Keratinocyte (primary cell): Measurements from ENCODE around the gene CAPSL. TPM values are rescaled to one million over a fixed set of nuclear protein-coding genes. Genes with fewer than 3 reads are reported as not detected.

Experiments
- DNase-seq: peaks from one replicate; pipeline ENCODE4 v3.0.0-alpha.2; 2011; ENCODE audit warnings: low read depth, missing footprints, low spot score
- FAIRE-seq: peaks from 2 replicates; lab custom pipeline; 2011; peaks lifted over from hg19 to GRCh38; lab: Jason Lieb, UNC
- H2AFZ ChIP-seq: 2 replicates; pipeline ENCODE4 v1.6.0; 2012; ENCODE audit warnings: low read length, control low read depth, inconsistent platforms; ENCODE audit not compliant: control insufficient read depth
- H3K27ac ChIP-seq: 2 replicates; pipeline ENCODE4 v1.5.1; 2011; ENCODE audit warnings: low read length; ENCODE audit not compliant: control insufficient read depth, insufficient read depth
- H3K27me3 ChIP-seq: 3 replicates; pipeline ENCODE4 v1.6.0; 2011; ENCODE audit warnings: low read length; ENCODE audit not compliant: control insufficient read depth, insufficient read depth; ENCODE audit errors: extremely low read depth
- H3K36me3 ChIP-seq, 2 experiments: 2 replicates in 1 of 2; 3 replicates in 1 of 2; pipeline ENCODE4 v1.5.1; 2011; ENCODE audit warnings: low read length in 2 of 2, mild to moderate bottlenecking in 1 of 2; ENCODE audit not compliant: control insufficient read depth in 2 of 2, insufficient read depth in 2 of 2; ENCODE audit errors: extremely low read depth in 1 of 2
- H3K4me1 ChIP-seq: 3 replicates; pipeline ENCODE4 v1.5.1; 2011; ENCODE audit warnings: low read length; ENCODE audit not compliant: control insufficient read depth, insufficient read depth; ENCODE audit errors: extremely low read depth
- H3K4me2 ChIP-seq: 3 replicates; pipeline ENCODE4 v1.6.0; 2011; ENCODE audit warnings: low read depth, low read length; ENCODE audit not compliant: control insufficient read depth, insufficient read depth; ENCODE audit errors: extremely low read depth
- H3K4me3 ChIP-seq, 3 experiments: fragments of 200-600 bp in 1 of 3; sonication (generic) in 1 of 3; 2 replicates in 2 of 3; 3 replicates in 1 of 3; pipeline ENCODE4 v1.5.1; 2011 to 2016; ENCODE audit warnings: low read length in 3 of 3, mild to moderate bottlenecking in 3 of 3, control low read depth in 2 of 3, inconsistent platforms in 1 of 3, low read depth in 1 of 3, mixed read lengths in 1 of 3, mixed run types in 1 of 3, moderate library complexity in 1 of 3; ENCODE audit not compliant: control insufficient read depth in 2 of 3, insufficient read depth in 2 of 3; ENCODE audit errors: extremely low read depth in 1 of 3
- H3K79me2 ChIP-seq: 2 replicates; pipeline ENCODE4 v1.6.0; 2012; ENCODE audit warnings: low read length; ENCODE audit not compliant: control insufficient read depth, insufficient read depth
- H3K9ac ChIP-seq: 3 replicates; pipeline ENCODE4 v1.6.0; 2011; ENCODE audit warnings: low read length; ENCODE audit not compliant: control insufficient read depth, insufficient read depth; ENCODE audit errors: extremely low read depth
- H3K9me1 ChIP-seq: 3 replicates; pipeline ENCODE4 v1.6.0; 2011; ENCODE audit warnings: low read length; ENCODE audit not compliant: control insufficient read depth, insufficient read depth; ENCODE audit errors: extremely low read depth
- H3K9me3 ChIP-seq: 2 replicates; pipeline ENCODE4 v1.5.1; 2012; ENCODE audit warnings: low read depth, low read length; ENCODE audit not compliant: control insufficient read depth
- H4K20me1 ChIP-seq: 3 replicates; pipeline ENCODE4 v1.6.0; 2011; ENCODE audit warnings: low read length; ENCODE audit not compliant: control insufficient read depth, insufficient read depth; ENCODE audit errors: extremely low read depth
- CTCF ChIP-seq, 3 experiments: IDR thresholded peaks in 1 of 3; conservative IDR thresholded peaks in 1 of 3; optimal IDR thresholded peaks in 1 of 3; 2 replicates in 2 of 3; 3 replicates in 1 of 3; pipeline versions ENCODE3 to v1.5.1; 2011; ENCODE audit warnings: low read length in 3 of 3, mild to moderate bottlenecking in 3 of 3, moderate library complexity in 2 of 3, control low read depth in 1 of 3, inconsistent platforms in 1 of 3; ENCODE audit not compliant: insufficient read depth in 2 of 3; ENCODE audit errors: extremely low read depth in 1 of 3
- EZH2 ChIP-seq: IDR thresholded peaks from one replicate; pipeline ENCODE4 v1.6.1; 2012; ENCODE audit warnings: inconsistent platforms, mild to moderate bottlenecking, low read length, moderate library complexity
- dilution Hi-C: fragments of 300-500 bp; cut with MboI; formaldehyde crosslinking; loops from one replicate; pipeline ENCODE4 v1.7.0; 2020; ENCODE audit warnings: low sequenced_read_pairs; ENCODE audit not compliant: extremely low pct_ligation_motif_present
- polyA plus RNA-seq, 5 experiments: library from polyadenylated mRNA; depleted of rRNA in 3 of 5; stranded (reverse) in 3 of 5; stranded (forward) in 1 of 5; unstranded in 1 of 5; fragments of >200 nt; gene quantifications; 1 replicate in 1 of 5; 2 replicates in 3 of 5; 3 replicates in 1 of 5; pipeline versions ENCODE4 v1.2.1 to v1.2.3, GENCODE V29; 2011 to 2012; ENCODE audit warnings: missing spikeins in 2 of 5, low read depth in 1 of 5, low replicate concordance in 1 of 5

The CAPSL gene
- polyA plus RNA-seq, 1 donor (not counting 4 experiments of a cell fraction or from before 2014, with no cell fraction given): not detected

GRCh38 chr5:35971878-35972210, 33.4 kb upstream of the CAPSL start:
- H3K9me1 ChIP-seq: no peaks in the 10 kb centered on the region
- DNase-seq: no peak
- dilution Hi-C loops: no loop called here
- no peaks in the 10 kb centered on the region for H3K36me3 ChIP-seq
- no peak overlapping the region for H3K27ac ChIP-seq
- FAIRE-seq: no peak
- H3K4me2 ChIP-seq: no peak overlapping the region
- TF ChIP-seq EZH2: no peak
- no peak for TF ChIP-seq CTCF (optimal IDR thresholded peaks at IDR 0.05 in 1 of 3, IDR thresholded peaks at IDR 0.05 in 1 of 3, conservative IDR thresholded peaks at IDR 0.05 in 1 of 3; ENCODE audit: extremely low read depth in 1 of 3, insufficient read depth in 2 of 3, low read length in 3 of 3)
- H3K4me3 ChIP-seq: no peak overlapping the region
- H4K20me1 ChIP-seq: no peaks in the 10 kb centered on the region
- no peak overlapping the region for H2AFZ ChIP-seq
- H3K9me3 ChIP-seq: no peaks in the 10 kb centered on the region
- H3K79me2 ChIP-seq: no peaks in the 10 kb centered on the region
- no peak overlapping the region for H3K9ac ChIP-seq
- H3K4me1 ChIP-seq: no peaks in the 10 kb centered on the region
- H3K27me3 ChIP-seq: no peaks in the 10 kb centered on the region

GRCh38 chr5:35971186-35971877, 32.9 kb upstream of the CAPSL start:
- no peaks in the 10 kb centered on the region for H3K4me1 ChIP-seq
- no peaks in the 10 kb centered on the region for H3K9me1 ChIP-seq
- no peaks in the 10 kb centered on the region for H4K20me1 ChIP-seq
- TF ChIP-seq CTCF (optimal IDR thresholded peaks at IDR 0.05 in 1 of 3, IDR thresholded peaks at IDR 0.05 in 1 of 3, conservative IDR thresholded peaks at IDR 0.05 in 1 of 3; ENCODE audit: extremely low read depth in 1 of 3, insufficient read depth in 2 of 3, low read length in 3 of 3) (no peak), EZH2 (no peak)
- no peaks in the 10 kb centered on the region for H3K9me3 ChIP-seq
- no peak overlapping the region for H2AFZ ChIP-seq
- no peaks in the 10 kb centered on the region for H3K79me2 ChIP-seq
- no peak overlapping the region for H3K4me3 ChIP-seq
- no peak for FAIRE-seq
- H3K36me3 ChIP-seq: no peaks in the 10 kb centered on the region
- no peak overlapping the region for H3K27ac ChIP-seq
- no peak overlapping the region for H3K4me2 ChIP-seq
- no peak for DNase-seq
- H3K27me3 ChIP-seq: no peaks in the 10 kb centered on the region
- dilution Hi-C loops: no loop called here
- H3K9ac ChIP-seq: no peak overlapping the region
